GM19328 (cell line): Measurements from ENCODE around the gene KCP.

Experiments used
- ATAC-seq: cut with Tn5 transposase; IDR thresholded peaks from one replicate; pipeline ENCODE4 v1.9.1; 2021; ENCODE audit warnings: mild to moderate bottlenecking, moderate library complexity; ENCODE audit not compliant: unreplicated experiment

The KCP gene

GRCh38 chr7:128842674-128843641 is 67.6 kb downstream of the KCP start:
- ATAC-seq: no peak

- no peak for ATAC-seq
Measured at GRCh38 chr7:128841921-128842673, 68.4 kb downstream of the KCP start.

- no peak for ATAC-seq
Measured at GRCh38 chr7:128841171-128841690, 69.3 kb downstream of the KCP start.

GRCh38 chr7:128840326-128841170 is 70.0 kb downstream of the KCP start:
- ATAC-seq: no peak

GRCh38 chr7:128839751-128840177 is 70.7 kb downstream of the KCP start:
- no peak for ATAC-seq

GRCh38 chr7:128838981-128839731 is 71.4 kb downstream of the KCP start:
- no peak for ATAC-seq

- ATAC-seq: no peak
Measured at GRCh38 chr7:128838109-128838779, 72.3 kb downstream of the KCP start.

GRCh38 chr7:128837521-128837921 is 73.0 kb downstream of the KCP start:
- no peak for ATAC-seq

GRCh38 chr7:128836729-128837348 is 73.7 kb downstream of the KCP start:
- no peak for ATAC-seq

GRCh38 chr7:128835790-128836641 is 74.5 kb downstream of the KCP start:
- no peak for ATAC-seq

GRCh38 chr7:128835231-128835751 is 75.2 kb downstream of the KCP start:
- no peak for ATAC-seq

GRCh38 chr7:128833946-128834325 is 76.6 kb downstream of the KCP start:
- ATAC-seq: no peak

GRCh38 chr7:128833148-128833945 is 77.2 kb downstream of the KCP start:
- ATAC-seq: no peak

- ATAC-seq: no peak
Measured at GRCh38 chr7:128832880-128833147, 77.7 kb downstream of the KCP start.

- ATAC-seq: no peak
Measured at GRCh38 chr7:128831994-128832879, 78.3 kb downstream of the KCP start.
